ENCODE results near the gene ACAP3.

Gene ACAP3

GRCh38 chr1:1272341-1273208 is 35.2 kb downstream of the ACAP3 start:
- no peak overlapping the region for H3K27ac ChIP-seq (ENCODE audit: low read length)
- no peaks in the 10 kb centered on the region for H3F3A ChIP-seq (ENCODE audit: insufficient read depth, low read length)
- no peaks in the 10 kb centered on the region for H3K36me3 ChIP-seq (replicated peaks; ENCODE audit: insufficient read depth, low read length)
- no peak overlapping the region for H2AFZ ChIP-seq (ENCODE audit: low read length)
- H3K79me2 ChIP-seq (ENCODE audit: low read length), result peaks cover 53% of the 10 kb centered on the region
- peak overlapping the region; percentile 98 for H3K4me2 ChIP-seq (ENCODE audit: low read depth, low read length)
- no peak for TF ChIP-seq EZH2 (optimal IDR thresholded peaks at IDR 0.05; ENCODE audit: low read depth, low read length)
- no peak for TF ChIP-seq EZH2phosphoT487 (IDR thresholded peaks at IDR 0.05; ENCODE audit: low read length)
- H4K20me1 ChIP-seq (ENCODE audit: insufficient read depth, low read length), result no peaks in the 10 kb centered on the region; the same call in 1 of the 2 replicates
- H3K4me1 ChIP-seq (ENCODE audit: low read length), result peaks cover 10% of the 10 kb centered on the region
- DNase-seq, result peak; percentile 46
- H3K9ac ChIP-seq (ENCODE audit: low read length), result peak overlapping the region; percentile 85
- H3K9me3 ChIP-seq (replicated peaks; ENCODE audit: insufficient read depth, low read length), result no peaks in the 10 kb centered on the region
- H3K4me3 ChIP-seq (ENCODE audit: low read length), result peak overlapping the region; percentile 97
- no peaks in the 10 kb centered on the region for H3K9me2 ChIP-seq (replicated peaks; ENCODE audit: insufficient read depth, low read length)
- no peaks in the 10 kb centered on the region for H3K27me3 ChIP-seq (replicated peaks; ENCODE audit: insufficient read depth, low read length)

GRCh38 chr1:1270813-1271212 is 36.9 kb downstream of the ACAP3 start:
- H2AFZ ChIP-seq (ENCODE audit: low read length), result no peak overlapping the region
- H4K20me1 ChIP-seq (ENCODE audit: insufficient read depth, low read length), result no peaks in the 10 kb centered on the region; the same call in 1 of the 2 replicates
- peaks cover 62% of the 10 kb centered on the region for H3K79me2 ChIP-seq (ENCODE audit: low read length)
- H3K36me3 ChIP-seq (replicated peaks; ENCODE audit: insufficient read depth, low read length), result no peaks in the 10 kb centered on the region
- no peak for DNase-seq
- H3K4me2 ChIP-seq (ENCODE audit: low read depth, low read length), result no peak overlapping the region
- H3K9ac ChIP-seq (ENCODE audit: low read length), result no peak overlapping the region
- no peak overlapping the region for H3K4me3 ChIP-seq (ENCODE audit: low read length)
- TF ChIP-seq EZH2 (optimal IDR thresholded peaks at IDR 0.05; ENCODE audit: low read depth, low read length), result no peak
- no peak for TF ChIP-seq EZH2phosphoT487 (IDR thresholded peaks at IDR 0.05; ENCODE audit: low read length)
- TF ChIP-seq CTCF (IDR thresholded peaks at IDR 0.05; ENCODE audit: low read length), result no peak
- H3K27ac ChIP-seq (ENCODE audit: low read length), result no peak overlapping the region
- H3K27me3 ChIP-seq (replicated peaks; ENCODE audit: insufficient read depth, low read length), result no peaks in the 10 kb centered on the region
- no peaks in the 10 kb centered on the region for H3K9me3 ChIP-seq (replicated peaks; ENCODE audit: insufficient read depth, low read length)
- no peaks in the 10 kb centered on the region for H3F3A ChIP-seq (ENCODE audit: insufficient read depth, low read length)
- H3K4me1 ChIP-seq (ENCODE audit: low read length), result peaks cover 10% of the 10 kb centered on the region
- no peaks in the 10 kb centered on the region for H3K9me2 ChIP-seq (replicated peaks; ENCODE audit: insufficient read depth, low read length)

- no peak overlapping the region for H2AFZ ChIP-seq (ENCODE audit: low read length)
- H3K36me3 ChIP-seq (replicated peaks; ENCODE audit: insufficient read depth, low read length), result peaks cover 4% of the 10 kb centered on the region; the same call in 1 of the 2 replicates
- no peak overlapping the region for H3K27ac ChIP-seq (ENCODE audit: low read length)
- DNase-seq, result no peak
- no peaks in the 10 kb centered on the region for H3K27me3 ChIP-seq (replicated peaks; ENCODE audit: insufficient read depth, low read length)
- H3F3A ChIP-seq (ENCODE audit: insufficient read depth, low read length), result no peaks in the 10 kb centered on the region
- TF ChIP-seq EZH2 (optimal IDR thresholded peaks at IDR 0.05; ENCODE audit: low read depth, low read length) (no peak), CTCF (IDR thresholded peaks at IDR 0.05; ENCODE audit: low read length) (no peak), EZH2phosphoT487 (IDR thresholded peaks at IDR 0.05; ENCODE audit: low read length) (no peak)
- H3K9me3 ChIP-seq (replicated peaks; ENCODE audit: insufficient read depth, low read length), result no peaks in the 10 kb centered on the region
- no peak overlapping the region for H3K9ac ChIP-seq (ENCODE audit: low read length)
- H4K20me1 ChIP-seq (ENCODE audit: insufficient read depth, low read length), result no peaks in the 10 kb centered on the region; the same call in 1 of the 2 replicates
- no peak overlapping the region for H3K4me3 ChIP-seq (ENCODE audit: low read length)
- no peak overlapping the region for H3K4me2 ChIP-seq (ENCODE audit: low read depth, low read length)
- peaks cover 10% of the 10 kb centered on the region for H3K4me1 ChIP-seq (ENCODE audit: low read length)
- H3K9me2 ChIP-seq (replicated peaks; ENCODE audit: insufficient read depth, low read length), result no peaks in the 10 kb centered on the region
- peaks cover 68% of the 10 kb centered on the region for H3K79me2 ChIP-seq (ENCODE audit: low read length)
Measured at GRCh38 chr1:1268284-1268682, 39.4 kb downstream of the ACAP3 start.

All from MM.1S (cell line).